Measurements from ENCODE around the gene ACKR3.

The ACKR3 gene

GRCh38 chr2:236628256-236628901, 58.8 kb downstream of the ACKR3 start:
- Mint-ChIP-seq H3K27ac (no peak overlapping the region), H3K4me1 (ENCODE audit: low read depth) (no peaks in the 10 kb centered on the region), H3K4me3 (no peak overlapping the region), H3K36me3 (ENCODE audit: low read depth) (no peaks in the 10 kb centered on the region), H3K27me3 (no peaks in the 10 kb centered on the region), H3K9me3 (no peaks in the 10 kb centered on the region)

DNA sequence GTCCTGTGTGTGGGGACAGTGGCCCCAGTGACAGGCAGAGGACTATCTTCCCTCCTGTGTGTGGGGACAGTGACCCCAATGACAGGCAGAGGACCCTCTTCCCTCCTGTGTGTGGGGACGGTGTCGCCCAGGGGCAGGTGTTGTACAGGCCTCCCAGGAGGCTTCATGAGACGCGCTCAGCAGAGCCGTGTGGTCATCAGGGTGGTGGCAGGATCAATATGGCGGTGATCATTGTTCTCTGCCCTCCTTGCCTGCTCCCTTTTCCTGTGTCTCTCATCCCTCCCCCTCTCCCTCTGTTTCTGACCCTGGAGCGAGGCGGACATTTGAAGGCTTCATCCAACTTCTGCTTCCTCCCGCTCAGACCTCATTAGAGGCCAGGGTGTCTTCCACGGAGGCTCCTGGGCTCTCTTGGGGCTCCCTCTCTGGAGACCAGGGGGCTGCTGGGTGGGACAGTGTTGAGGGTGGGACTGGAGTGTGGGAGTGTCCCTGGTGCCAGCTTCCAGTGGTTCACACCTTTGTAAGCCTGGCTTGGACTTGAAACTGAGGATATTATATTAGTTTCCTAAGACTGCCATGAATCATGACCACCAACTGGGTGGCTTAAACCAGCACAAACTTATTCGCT, 59.5 kb downstream of the ACKR3 start:
- H3K4me3 Mint-ChIP-seq: no peak overlapping the region
- H3K4me1 Mint-ChIP-seq (ENCODE audit: low read depth): no peaks in the 10 kb centered on the region
- no peaks in the 10 kb centered on the region for H3K9me3 Mint-ChIP-seq
- H3K36me3 Mint-ChIP-seq (ENCODE audit: low read depth): no peaks in the 10 kb centered on the region
- H3K27ac Mint-ChIP-seq: no peak overlapping the region
- no peaks in the 10 kb centered on the region for H3K27me3 Mint-ChIP-seq

GRCh38 chr2:236629961-236630872, 60.6 kb downstream of the ACKR3 start:
- Mint-ChIP-seq H3K4me3 (no peak overlapping the region), H3K27ac (no peak overlapping the region), H3K9me3 (no peaks in the 10 kb centered on the region), H3K36me3 (ENCODE audit: low read depth) (no peaks in the 10 kb centered on the region), H3K4me1 (ENCODE audit: low read depth) (no peaks in the 10 kb centered on the region), H3K27me3 (no peaks in the 10 kb centered on the region)

GRCh38 chr2:236631281-236631855, 61.7 kb downstream of the ACKR3 start:
- Mint-ChIP-seq H3K27ac (no peak overlapping the region), H3K4me1 (ENCODE audit: low read depth) (no peaks in the 10 kb centered on the region), H3K36me3 (ENCODE audit: low read depth) (no peaks in the 10 kb centered on the region), H3K9me3 (no peaks in the 10 kb centered on the region), H3K27me3 (no peaks in the 10 kb centered on the region), H3K4me3 (no peak overlapping the region)

- Mint-ChIP-seq H3K4me1 (ENCODE audit: low read depth) (no peaks in the 10 kb centered on the region), H3K27me3 (no peaks in the 10 kb centered on the region), H3K9me3 (no peaks in the 10 kb centered on the region), H3K36me3 (ENCODE audit: low read depth) (no peaks in the 10 kb centered on the region), H3K4me3 (no peak overlapping the region), H3K27ac (no peak overlapping the region)
These were observed 62.2 kb downstream of the ACKR3 start for GRCh38 chr2:236631856-236632291.
